Transverse colon (tissue), 4 donors: Measurements from ENCODE around the gene LYZL4. TPM values are rescaled to one million over a fixed set of nuclear protein-coding genes. Genes with fewer than 3 reads are reported as not detected.

ENCODE experiments used
- DNase-seq: peaks from one replicate; pipeline ENCODE4 v3.0.0-alpha.2; 2019
- H3K27ac ChIP-seq, 4 donors: fragments of 200-600 bp; sonication (generic); 2 replicates each; pipeline ENCODE4 v1.5.1; 2016 to 2018; ENCODE audit warnings: inconsistent platforms in 4 of 4
- H3K27me3 ChIP-seq: fragments of 200-600 bp; sonication (generic); 2 replicates; pipeline ENCODE4 v1.5.1; 2017; ENCODE audit warnings: inconsistent platforms
- H3K36me3 ChIP-seq, 4 donors: fragments of 200-600 bp; sonication (generic); 2 replicates each; pipeline ENCODE4 v1.5.1; 2017 to 2019; ENCODE audit warnings: inconsistent platforms in 4 of 4
- H3K4me1 ChIP-seq, 4 donors: fragments of 200-600 bp; sonication (generic); 2 replicates each; pipeline ENCODE4 v1.5.1; 2017 to 2020; ENCODE audit warnings: inconsistent platforms in 4 of 4
- H3K4me3 ChIP-seq, 4 donors: fragments of 200-600 bp; sonication (generic); 1 replicate in 1 of 4; 2 replicates in 3 of 4; pipeline versions ENCODE4 v1.5.1 to v1.6.1; 2017 to 2019; ENCODE audit warnings: inconsistent platforms in 4 of 4
- H3K9me3 ChIP-seq, 2 donors: fragments of 200-600 bp; sonication (generic); 2 replicates each; pipeline ENCODE4 v1.5.1; 2017 to 2019; ENCODE audit warnings: inconsistent platforms in 2 of 2
- EP300 ChIP-seq: sonication (generic); formaldehyde crosslinking; IDR thresholded peaks from one replicate; pipeline ENCODE4 v1.6.1; 2017; ENCODE audit warnings: antibody characterized with exemption, low read depth
- POLR2A ChIP-seq: fragments of 450-650 bp; IDR thresholded peaks from one replicate; pipeline ENCODE4 v1.6.1; 2016; ENCODE audit warnings: antibody characterized with exemption, mild to moderate bottlenecking, moderate library complexity
- POLR2AphosphoS5 ChIP-seq, 3 donors: sonication (generic); formaldehyde crosslinking; IDR thresholded peaks; one replicate each; pipeline ENCODE4 v1.6.1; 2016; ENCODE audit warnings: antibody characterized with exemption in 3 of 3
- WGBS, 2 donors: methylation state at CpG; one replicate each; pipeline ENCODE4 v1.1.5; 2018; ENCODE audit warnings: low coverage in 1 of 2; 5-methylcytosine and 5-hydroxymethylcytosine counted together
- in situ Hi-C, 4 donors: fragments of 200-750 bp; cut with MboI; loops; one replicate each; pipeline versions ENCODE4 v1.15.0 to v1.15.1; 2017; ENCODE audit warnings: low sequenced_read_pairs in 3 of 4, low pct_ligation_motif_present in 1 of 4, low pct_unique_long_range_greater_than_20kb in 1 of 4
- intact Hi-C: fragments of 100-400 bp; cut with DNase I; formaldehyde crosslinking; loops from one replicate; pipeline ENCODE4 v1.15.1; 2023; ENCODE audit warnings: low total_unique reads
- total RNA-seq, 4 donors: library from RNA; depleted of rRNA; stranded (reverse); fragments of >200 nt; gene quantifications; one replicate each; pipeline ENCODE4 v1.1.0, GENCODE V29; 2016
- TF ChIP-seq, protein P1 (sequence below), 5 experiments: fragments of 200-600 bp in 3 of 5; fragments of 450-650 bp in 2 of 5; sonication (generic) in 3 of 5; IDR thresholded peaks; 1 replicate in 2 of 5; 2 replicates in 3 of 5; pipeline ENCODE4 v1.5.1; 2016 to 2017; ENCODE audit warnings: antibody characterized with exemption in 5 of 5, inconsistent platforms in 3 of 5, mild to moderate bottlenecking in 2 of 5, moderate library complexity in 1 of 5

The LYZL4 gene
- total RNA-seq, 4 donors from 2014 or later, result not detected

DNA sequence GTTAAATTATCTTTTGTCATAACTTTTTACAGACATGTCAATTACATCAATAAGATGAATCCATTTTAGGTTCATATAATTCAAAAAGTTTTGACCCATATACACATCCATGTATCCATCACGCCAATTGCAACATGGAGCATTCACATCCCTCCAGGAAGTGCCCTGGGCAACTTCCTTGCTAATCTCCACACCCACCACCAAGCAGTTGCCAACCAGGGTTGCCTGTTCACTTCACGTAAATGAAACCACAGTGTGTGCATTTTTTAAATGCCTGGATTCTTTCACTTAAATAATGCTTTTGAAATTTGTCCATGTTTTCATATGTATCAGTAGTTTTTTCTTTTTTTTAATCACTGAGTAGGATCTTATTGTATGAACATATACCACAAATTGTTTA lies 40.7 kb upstream of the LYZL4 start:
- Histone ChIP-seq H3K27ac (no peak overlapping the region), H3K4me3 (no peak overlapping the region), H3K27me3 (no peaks in the 10 kb centered on the region), H3K36me3 (no peaks in the 10 kb centered on the region), H3K9me3 (no peaks in the 10 kb centered on the region), H3K4me1 (peaks cover 0 to 4% (median 0%) of the 10 kb centered on the region in 4 donors)
- intact Hi-C loops (no loop called here), in situ Hi-C loops (no loop called here)
- TF ChIP-seq POLR2A (no peak), POLR2AphosphoS5 (IDR thresholded peaks at IDR 0.05) (no peak), EP300 (no peak)
- TF ChIP-seq, protein P1, sequence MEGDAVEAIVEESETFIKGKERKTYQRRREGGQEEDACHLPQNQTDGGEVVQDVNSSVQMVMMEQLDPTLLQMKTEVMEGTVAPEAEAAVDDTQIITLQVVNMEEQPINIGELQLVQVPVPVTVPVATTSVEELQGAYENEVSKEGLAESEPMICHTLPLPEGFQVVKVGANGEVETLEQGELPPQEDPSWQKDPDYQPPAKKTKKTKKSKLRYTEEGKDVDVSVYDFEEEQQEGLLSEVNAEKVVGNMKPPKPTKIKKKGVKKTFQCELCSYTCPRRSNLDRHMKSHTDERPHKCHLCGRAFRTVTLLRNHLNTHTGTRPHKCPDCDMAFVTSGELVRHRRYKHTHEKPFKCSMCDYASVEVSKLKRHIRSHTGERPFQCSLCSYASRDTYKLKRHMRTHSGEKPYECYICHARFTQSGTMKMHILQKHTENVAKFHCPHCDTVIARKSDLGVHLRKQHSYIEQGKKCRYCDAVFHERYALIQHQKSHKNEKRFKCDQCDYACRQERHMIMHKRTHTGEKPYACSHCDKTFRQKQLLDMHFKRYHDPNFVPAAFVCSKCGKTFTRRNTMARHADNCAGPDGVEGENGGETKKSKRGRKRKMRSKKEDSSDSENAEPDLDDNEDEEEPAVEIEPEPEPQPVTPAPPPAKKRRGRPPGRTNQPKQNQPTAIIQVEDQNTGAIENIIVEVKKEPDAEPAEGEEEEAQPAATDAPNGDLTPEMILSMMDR (IDR thresholded peaks at IDR 0.05), result no peak
- 65 to 76% methylated on average over 2 of the region's 2 CpGs for WGBS, 2 donors
- no peak for DNase-seq

DNA sequence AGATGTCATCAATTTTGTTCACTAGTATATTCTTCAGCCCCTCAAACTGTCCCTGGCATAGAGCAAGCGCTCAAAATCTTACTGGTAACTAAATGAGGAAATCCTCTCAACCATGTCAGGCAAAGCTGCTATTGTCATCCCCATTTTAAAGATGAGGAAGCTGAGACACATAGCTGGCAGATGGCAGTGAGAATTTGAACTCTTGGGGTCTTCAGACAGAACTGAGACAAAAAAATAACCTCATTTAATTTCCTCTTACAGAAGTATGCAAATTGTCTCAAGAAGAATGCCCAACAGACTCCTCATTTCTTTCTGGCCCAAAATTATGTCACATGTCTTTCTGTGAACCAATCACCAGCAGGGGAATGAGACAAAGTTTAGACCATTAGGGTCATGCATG lies 40.2 kb upstream of the LYZL4 start:
- Histone ChIP-seq H3K36me3 (no peaks in the 10 kb centered on the region), H3K9me3 (no peaks in the 10 kb centered on the region), H3K27me3 (no peaks in the 10 kb centered on the region), H3K27ac (no peak overlapping the region), H3K4me1 (peaks cover 0 to 4% (median 0%) of the 10 kb centered on the region in 4 donors), H3K4me3 (no peak overlapping the region)
- no peak for TF ChIP-seq EP300
- TF ChIP-seq POLR2A, result no peak
- no peak for TF ChIP-seq POLR2AphosphoS5 (IDR thresholded peaks at IDR 0.05)
- TF ChIP-seq, protein P1 (IDR thresholded peaks at IDR 0.05), result no peak
- in situ Hi-C loops, result no loop called here
- WGBS, 2 donors, result 88 to 100% methylated on average over 1 of the region's 1 CpG
- intact Hi-C loops, result no loop called here
- no peak for DNase-seq

DNA sequence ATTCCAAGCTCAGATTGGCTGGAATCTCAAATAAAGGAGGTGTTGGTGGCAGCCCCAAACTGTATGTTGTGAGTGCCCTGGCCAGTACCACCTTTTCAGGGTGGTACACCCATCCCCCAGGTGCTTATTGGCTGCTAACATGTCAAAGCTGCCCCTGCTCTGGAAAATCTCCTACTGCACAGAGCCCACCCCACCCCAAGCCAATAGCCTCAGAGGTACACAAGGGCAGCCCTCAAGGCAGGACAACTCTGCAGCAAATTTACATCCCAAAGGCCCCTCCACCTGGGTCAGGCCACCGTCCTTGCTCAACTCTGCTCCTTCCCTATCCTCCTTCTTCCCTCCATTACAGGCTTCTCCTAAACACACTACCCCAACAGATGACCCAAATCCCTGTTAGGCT lies 37.1 kb upstream of the LYZL4 start:
- DNase-seq, result no peak
- in situ Hi-C loops, result loop anchor here (10.0 to 25.0 kb wide), 4 partner anchors 193 to 560 kb away; no protein-coding TSS in a partner anchor
- no peak overlapping the region for H3K4me3 ChIP-seq
- WGBS, 2 donors, result 81% methylated on average over 1 of the region's 1 CpG; no CpG with 5 or more reads in 1 of the 2 donors
- TF ChIP-seq POLR2AphosphoS5 (IDR thresholded peaks at IDR 0.05) (no peak), EP300 (no peak), POLR2A (no peak)
- TF ChIP-seq, protein P1 (IDR thresholded peaks at IDR 0.05), result no peak
- H3K4me1 ChIP-seq, result peaks cover 0 to 4% (median 0%) of the 10 kb centered on the region in 4 donors
- no peaks in the 10 kb centered on the region for H3K9me3 ChIP-seq
- intact Hi-C loops, result no loop called here
- no peaks in the 10 kb centered on the region for H3K36me3 ChIP-seq
- H3K27me3 ChIP-seq, result no peaks in the 10 kb centered on the region
- no peak overlapping the region for H3K27ac ChIP-seq

DNA sequence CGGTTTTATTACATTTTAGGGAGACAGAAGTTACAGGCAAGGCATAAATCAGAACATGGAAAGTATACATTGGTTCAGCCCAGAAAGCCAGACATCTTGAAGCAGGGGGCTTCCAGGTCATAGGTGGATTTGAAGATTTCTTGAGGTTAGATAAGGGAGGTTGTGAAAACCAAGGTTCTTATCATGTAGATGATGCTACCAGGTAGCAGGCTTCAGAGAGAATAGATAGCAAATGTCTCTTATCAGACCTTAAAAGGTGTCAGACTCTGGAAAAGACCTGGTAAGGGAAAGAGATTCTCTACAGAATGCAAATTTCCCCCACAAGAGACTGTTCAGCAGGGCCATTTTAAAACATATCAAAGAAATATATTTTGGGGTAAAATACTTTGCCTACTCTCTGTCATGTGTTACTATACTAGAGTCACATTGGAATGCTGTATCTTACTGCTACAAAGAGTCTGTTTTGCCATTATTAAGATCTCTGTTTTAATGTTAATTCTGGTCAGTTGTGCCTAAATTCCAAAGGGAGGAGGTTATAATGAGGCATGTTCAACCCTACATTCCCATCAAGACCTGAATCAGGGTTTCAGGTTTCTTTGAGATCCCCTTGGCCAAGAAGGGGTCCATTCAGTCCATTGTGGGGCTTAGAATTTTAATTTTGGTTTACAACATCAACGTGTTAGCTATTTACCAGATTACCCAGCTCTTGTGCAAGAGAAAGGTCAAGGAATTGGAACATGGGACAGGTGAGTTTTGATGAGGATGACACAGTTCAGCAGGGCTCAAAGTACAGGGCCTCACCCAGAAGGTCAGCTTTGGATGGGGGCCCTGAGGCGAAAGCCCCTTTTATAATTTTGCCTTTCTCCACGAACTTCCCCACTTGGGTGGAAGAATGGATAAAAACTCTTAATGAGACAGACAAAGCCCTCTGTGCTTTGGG lies 36.0 kb upstream of the LYZL4 start:
- Histone ChIP-seq H3K27me3 (no peaks in the 10 kb centered on the region), H3K27ac (no peak overlapping the region), H3K4me1 (no peaks in the 10 kb centered on the region), H3K9me3 (no peaks in the 10 kb centered on the region), H3K36me3 (no peaks in the 10 kb centered on the region), H3K4me3 (no peak overlapping the region)
- TF ChIP-seq EP300, result no peak
- no peak for TF ChIP-seq POLR2AphosphoS5 (IDR thresholded peaks at IDR 0.05)
- TF ChIP-seq POLR2A, result no peak
- TF ChIP-seq, protein P1 (IDR thresholded peaks at IDR 0.05), result no peak
- WGBS, 2 donors, result 76% methylated on average over 4 of the region's 4 CpGs; no CpG with 5 or more reads in 1 of the 2 donors
- in situ Hi-C loops, result loop anchor here (10.0 to 25.0 kb wide), 4 partner anchors 192 to 559 kb away; no protein-coding TSS in a partner anchor
- no peak for DNase-seq
- intact Hi-C loops, result no loop called here
